ENCODE results near the gene GREB1L.
"Not testable (repeated sequence)": the region's sequence is repeated elsewhere in the genome, so short reads cannot be mapped to it uniquely, and the experiment has no call there.

GREB1L gene

DNA sequence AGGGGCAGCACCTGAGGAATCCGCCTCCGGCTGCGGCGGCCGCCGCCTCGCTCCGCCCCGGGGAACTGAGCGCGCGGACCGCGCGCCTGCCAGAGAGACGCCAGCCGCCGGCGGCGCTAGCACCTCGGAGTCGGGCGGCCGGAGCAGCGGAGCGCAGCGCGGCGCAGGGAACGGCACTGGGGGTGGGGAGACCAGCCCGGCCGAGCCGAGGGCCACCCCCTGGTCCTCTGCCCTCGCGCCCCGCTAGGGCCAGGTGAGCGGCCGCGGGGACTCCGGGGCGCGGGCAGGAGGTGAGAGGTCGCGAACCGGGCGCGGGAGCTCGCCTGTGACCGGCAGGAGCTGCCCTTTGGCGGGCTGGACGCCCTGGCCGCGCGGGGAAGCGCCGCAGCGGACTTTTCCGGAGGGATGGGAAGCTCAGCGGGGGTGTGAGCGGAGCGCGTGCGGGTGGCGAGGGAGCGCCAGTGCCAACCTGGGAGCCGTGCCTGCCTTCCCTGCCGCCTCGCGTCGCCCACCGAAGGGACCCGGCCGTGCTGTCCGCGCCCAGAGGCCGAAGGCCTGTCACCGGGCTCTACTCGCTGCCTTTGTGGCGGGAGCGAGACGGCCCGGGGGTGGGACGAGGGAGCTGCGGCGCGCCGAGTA, at the start of gene GREB1L:
GREB1L (plus strand) TSS at position 92 of the 639 bp plus-strand sequence. CDS start 141,287 bp downstream, outside the sequence.
- DNase-seq (ENCODE audit: low read depth): no peak

DNA sequence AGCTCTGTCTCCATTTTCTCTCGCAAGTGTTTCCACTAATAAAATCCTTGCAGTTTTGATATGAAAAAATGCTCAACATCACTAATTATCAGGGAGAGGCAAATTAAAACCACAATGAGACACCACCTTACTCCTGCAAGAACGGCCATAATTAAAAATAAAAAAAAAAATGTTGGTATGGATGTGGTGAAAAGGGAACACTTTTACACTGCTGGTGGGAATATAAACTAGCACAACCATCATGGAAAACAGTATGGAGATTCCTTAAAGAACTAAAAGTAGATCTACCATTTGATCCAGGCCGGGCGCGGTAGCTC, 49.8 kb upstream of the GREB1L start:
- DNase-seq (ENCODE audit: low read depth): no peak

- no peak for DNase-seq (ENCODE audit: low read depth)
These were observed 46.9 kb upstream of the GREB1L start for GRCh38 chr18:21194871-21195771.

- no peak for DNase-seq (ENCODE audit: low read depth)
These were observed 45.6 kb upstream of the GREB1L start for GRCh38 chr18:21196426-21196825.

GRCh38 chr18:21203126-21203525, 38.9 kb upstream of the GREB1L start:
- no peak for DNase-seq (ENCODE audit: low read depth)

DNA sequence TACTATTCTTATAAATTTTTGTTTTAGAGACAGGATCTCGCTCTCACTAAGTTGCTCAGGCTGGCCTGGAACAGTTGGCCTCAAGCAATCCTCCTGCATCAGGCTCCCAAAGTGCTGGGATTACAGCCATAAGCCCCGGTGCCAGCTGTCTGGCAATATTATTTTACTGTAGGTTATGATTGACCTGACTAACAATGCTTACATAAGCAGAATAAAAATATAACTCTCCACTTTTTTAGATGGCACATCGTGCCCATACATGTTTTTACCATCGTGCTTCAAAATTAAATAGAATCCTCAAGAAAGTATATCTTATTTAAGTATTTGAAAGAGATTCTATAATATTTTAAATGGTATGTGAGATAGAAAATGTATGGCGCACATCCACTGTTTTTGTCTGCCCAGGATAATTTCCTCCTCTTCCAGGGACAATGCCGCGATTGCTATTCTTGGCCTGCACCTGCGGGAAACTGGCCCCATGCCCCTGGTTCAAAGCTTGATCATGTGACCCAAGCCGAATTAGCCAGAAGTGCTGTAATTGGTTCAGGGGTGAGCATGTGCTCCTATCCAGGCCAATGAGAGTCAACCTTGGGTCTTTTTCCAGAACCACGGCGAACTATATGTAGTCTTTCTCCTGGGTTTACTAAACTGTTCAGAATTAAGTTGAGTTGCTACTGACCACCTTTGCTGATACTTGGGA, 38.3 kb upstream of the GREB1L start:
- DNase-seq (ENCODE audit: low read depth): no peak

DNA sequence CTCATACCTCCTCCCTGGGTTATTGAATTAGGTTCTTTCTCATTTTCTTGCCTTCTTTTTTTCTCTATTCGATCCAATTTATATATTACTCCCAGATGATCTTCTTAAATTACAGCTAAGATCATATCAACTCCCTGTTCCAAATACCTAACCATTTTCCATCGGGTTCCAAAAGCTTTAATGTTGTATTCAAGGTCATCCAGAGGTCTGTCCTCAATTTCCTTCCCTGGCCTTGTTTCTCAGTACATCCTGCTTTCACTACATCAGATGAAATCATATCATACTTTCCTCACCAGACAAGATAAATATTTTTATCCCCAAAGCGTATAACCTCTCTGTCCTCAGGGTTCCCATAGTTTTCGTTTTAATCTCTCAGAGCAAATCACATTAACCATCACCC, 36.3 kb upstream of the GREB1L start:
- no peak for DNase-seq (ENCODE audit: low read depth)

DNA sequence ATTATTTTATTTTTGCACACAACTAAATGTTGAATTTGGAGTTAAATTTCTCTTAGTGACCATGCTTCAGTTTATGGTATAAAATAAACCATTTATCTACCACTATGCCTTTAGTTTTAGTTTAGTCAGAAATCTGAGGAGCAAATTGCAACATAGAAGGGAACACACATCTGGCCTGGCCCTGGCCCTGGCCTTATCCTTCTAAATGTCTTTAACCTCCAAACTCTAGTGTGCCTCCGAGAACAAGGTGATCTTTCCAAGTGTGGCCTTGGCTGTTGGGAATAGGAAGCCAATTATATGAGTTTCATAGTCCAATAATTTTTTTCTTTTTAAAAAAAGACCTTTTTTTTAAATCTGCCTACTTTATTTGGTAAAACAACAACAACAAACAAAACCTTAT, 31.8 kb upstream of the GREB1L start:
- no peak for DNase-seq (ENCODE audit: low read depth)

GRCh38 chr18:21210784-21211183, 31.2 kb upstream of the GREB1L start:
- no peak for DNase-seq (ENCODE audit: low read depth)

GRCh38 chr18:21214409-21214808, 27.6 kb upstream of the GREB1L start:
- DNase-seq (ENCODE audit: low read depth): not testable (repeated sequence)

GRCh38 chr18:21215490-21215889, 26.5 kb upstream of the GREB1L start:
- no peak for DNase-seq (ENCODE audit: low read depth)

DNA sequence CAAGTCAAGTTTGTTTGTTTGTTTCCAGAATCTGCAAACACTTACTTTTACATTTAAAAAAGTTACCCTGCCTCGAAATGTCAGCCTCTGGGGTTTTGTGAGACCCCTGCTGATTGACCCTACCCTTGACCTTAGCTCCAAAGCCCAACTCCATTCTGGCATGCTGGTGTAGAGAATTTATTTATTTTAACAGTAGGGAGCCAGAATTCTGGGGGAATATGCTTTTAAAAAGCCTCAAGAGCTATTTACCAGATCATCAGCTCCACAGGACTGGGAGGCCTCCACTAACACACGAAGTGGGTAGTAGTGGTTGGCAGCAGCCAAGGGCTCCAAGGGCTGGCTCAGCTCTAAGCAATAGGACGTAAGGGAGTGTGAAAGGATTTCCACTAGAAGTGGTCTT, 23.2 kb upstream of the GREB1L start:
- DNase-seq (ENCODE audit: low read depth): no peak

DNA sequence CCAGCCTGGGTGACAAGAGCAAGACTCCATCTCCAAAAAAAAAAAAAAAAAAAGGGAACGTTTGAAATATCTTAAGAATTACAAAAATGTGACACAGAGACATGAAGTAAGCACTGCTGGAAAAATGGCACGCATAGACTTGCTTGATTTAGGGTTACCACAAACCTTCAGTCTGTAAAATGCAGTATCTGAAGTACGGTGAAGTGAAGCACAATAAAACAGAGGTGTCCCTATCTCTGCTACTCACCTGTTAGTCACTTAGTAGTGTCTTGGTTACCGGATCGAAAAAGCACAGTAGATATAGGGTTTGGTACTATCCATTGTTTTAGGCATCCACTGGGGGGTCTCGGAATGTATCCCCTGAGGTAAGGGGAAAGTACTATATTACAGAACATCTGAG, 11.6 kb upstream of the GREB1L start:
- no peak for DNase-seq (ENCODE audit: low read depth)

DNA sequence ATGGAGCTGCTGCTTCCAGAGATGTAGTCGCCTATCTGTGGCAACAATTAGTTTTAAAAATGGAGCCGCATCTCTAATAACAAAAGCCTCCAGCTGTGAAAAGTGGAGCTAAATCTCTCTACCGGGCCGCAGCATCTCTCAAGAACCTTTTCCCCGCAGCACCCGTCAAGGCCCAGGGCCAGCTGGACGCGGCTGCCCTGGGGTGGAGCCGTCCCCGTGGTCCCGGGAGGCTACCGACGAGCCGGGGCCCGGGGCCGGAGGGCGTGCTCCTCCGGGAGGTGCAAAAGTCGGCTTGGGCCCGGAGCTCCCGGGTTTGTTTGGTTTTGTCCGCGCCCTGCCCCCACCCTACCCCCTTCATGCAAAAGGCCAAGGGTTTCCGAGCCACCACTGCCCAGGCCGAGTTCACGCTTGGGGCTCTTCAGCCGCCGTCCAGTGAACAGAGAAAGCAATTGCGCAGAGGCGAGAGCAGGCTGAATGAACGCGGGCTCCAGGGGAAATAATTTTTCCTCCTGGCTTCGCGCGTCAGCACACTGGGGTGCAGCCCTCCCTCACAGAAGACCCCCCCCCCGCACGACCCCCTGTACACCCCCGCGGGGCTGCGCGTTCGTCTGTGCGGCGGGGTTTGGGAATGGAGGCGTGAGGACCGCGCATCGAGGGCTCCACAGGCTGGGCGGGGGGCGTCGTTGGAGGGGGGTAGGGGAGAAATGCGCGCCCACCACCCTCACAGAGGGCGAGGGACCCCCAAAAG, 557 bp upstream of the GREB1L start:
- DNase-seq (ENCODE audit: low read depth): no peak

DNA sequence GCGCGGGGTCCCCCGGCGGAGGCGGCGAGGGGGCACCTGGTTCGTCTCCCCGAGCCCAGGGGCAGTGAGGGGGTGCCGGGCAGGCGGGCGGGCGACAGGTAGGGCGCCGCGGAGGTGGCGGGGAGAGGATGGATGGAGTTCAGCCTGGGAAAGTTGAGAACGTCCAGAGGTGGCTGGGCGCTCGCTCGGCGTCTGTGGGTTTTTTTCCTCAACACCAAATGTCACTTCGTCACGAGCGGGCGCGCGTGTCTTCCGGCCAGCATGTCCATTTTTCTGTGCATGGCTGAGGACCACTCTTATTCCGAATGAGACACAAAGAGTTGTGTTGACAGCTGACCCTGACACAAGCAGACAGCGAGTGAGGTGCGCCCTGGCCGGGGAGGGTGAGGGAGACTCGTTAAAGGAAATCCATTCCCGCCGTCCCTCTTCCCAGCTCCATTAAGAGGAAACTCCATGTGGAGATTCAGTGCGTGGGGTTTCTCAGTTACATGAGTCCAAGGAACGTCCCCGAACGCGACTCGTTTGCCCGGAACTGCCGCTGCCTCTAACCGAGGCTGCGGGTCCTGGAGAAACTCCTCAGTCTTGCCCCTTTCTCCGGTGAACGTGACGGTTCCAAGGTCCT, 859 bp downstream of the GREB1L start:
- DNase-seq (ENCODE audit: low read depth): no peak

DNA sequence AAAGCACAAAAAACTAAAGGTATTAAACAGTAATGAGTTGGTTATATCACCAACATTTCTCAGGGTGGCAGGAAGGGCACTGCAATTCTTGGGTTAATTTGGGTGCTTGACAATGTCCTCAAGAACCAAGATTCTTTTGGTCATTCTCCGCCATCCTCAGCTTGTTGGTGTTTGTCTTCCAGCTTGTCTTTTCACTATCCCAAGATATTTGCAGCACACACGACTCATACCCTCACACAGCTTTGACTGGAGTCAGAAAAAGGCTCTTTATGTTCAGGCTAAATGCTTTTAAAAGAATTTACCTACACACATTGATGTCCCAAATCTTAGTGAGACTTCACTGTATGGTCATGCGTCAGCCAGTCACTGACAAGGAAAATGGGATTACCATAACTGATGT, 12.5 kb downstream of the GREB1L start:
- DNase-seq (ENCODE audit: low read depth): no peak

DNA sequence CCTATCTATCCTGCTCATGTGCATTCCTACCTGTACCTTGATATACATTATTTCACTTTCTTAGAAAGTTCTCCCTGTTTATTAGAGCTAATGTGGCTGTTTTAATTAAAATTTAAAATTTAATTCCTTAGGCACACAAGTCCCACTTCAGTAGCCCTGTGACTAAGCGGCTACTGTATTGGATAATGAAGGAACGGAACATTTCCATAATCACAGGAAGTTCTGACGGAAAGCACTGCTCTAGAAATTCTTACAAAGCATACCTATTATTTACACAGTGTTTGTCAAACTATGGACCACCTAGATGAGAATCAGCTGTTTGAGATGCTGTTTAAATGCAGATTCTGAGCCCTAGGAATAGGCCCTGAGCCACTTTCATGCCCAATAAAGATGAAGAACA, 13.2 kb downstream of the GREB1L start:
- DNase-seq (ENCODE audit: low read depth): no peak

DNA sequence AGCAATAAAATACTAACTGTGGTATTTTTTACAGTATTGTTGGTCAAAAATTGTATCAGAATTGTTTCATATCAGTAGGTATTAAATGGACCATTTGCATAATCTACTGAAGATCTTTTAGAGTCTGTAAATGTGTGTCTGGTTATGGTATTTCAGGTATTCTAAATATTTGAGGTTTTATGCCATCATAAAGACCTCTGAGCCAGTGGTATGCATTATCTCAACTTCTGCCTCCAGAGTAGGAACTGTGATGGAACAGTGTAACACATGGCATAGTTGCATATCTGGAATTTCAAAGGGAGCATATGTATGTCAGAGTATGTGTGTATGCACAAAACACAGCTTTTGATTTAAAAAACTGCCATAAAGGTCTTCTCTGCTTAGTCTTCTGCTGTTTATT, 15.4 kb downstream of the GREB1L start:
- DNase-seq (ENCODE audit: low read depth): no peak

GRCh38 chr18:21260621-21261020, 18.6 kb downstream of the GREB1L start:
- no peak for DNase-seq (ENCODE audit: low read depth)

GRCh38 chr18:21261352-21261751, 19.3 kb downstream of the GREB1L start:
- no peak for DNase-seq (ENCODE audit: low read depth)

GRCh38 chr18:21262244-21262643, 20.2 kb downstream of the GREB1L start:
- DNase-seq (ENCODE audit: low read depth): no peak

- DNase-seq (ENCODE audit: low read depth): no peak
These were observed 20.9 kb downstream of the GREB1L start for GRCh38 chr18:21262979-21263378.

Data from stimulated activated CD8-positive, alpha-beta memory T cell treated with anti-CD3 and anti-CD28 coated beads, Interleukin-15, amount 100 ng/mL, for 1 hour (primary cell).